GM19035 (cell line): ENCODE measurements around the gene CXCL16.
"Not testable (repeated sequence)": the region's sequence is repeated elsewhere in the genome, so short reads cannot be mapped to it uniquely, and the experiment has no call there.

Source experiments
- ATAC-seq: cut with Tn5 transposase; IDR thresholded peaks from one replicate; pipeline ENCODE4 v1.9.1; 2021; ENCODE audit not compliant: unreplicated experiment

The CXCL16 gene

GRCh38 chr17:4699401-4700056, 40.2 kb downstream of the CXCL16 start:
- ATAC-seq = not testable (repeated sequence)

GRCh38 chr17:4696437-4696805, 43.3 kb downstream of the CXCL16 start:
- ATAC-seq = no peak

DNA sequence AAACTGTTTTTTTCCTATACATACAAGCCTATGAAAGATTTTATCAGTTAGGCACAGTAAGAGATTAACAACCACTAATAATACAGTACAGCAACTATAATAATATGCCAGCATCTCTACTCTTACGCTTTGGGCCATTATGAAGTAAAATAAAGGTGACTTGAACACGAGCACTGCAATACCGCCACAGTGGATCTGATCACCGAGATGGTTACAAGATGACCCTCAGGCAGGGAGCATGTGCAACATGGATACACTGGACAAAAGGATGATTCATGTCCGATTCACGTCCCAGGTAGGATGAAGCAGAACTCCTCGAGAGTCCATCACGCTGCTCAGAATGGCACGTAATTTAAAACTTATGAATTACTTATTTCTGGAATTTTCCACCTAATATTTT, 46.3 kb downstream of the CXCL16 start:
- ATAC-seq = no peak

GRCh38 chr17:4691686-4692085, 48.0 kb downstream of the CXCL16 start:
- no peak for ATAC-seq

GRCh38 chr17:4690745-4691144, 49.0 kb downstream of the CXCL16 start:
- no peak for ATAC-seq

GRCh38 chr17:4689872-4690271, 49.9 kb downstream of the CXCL16 start:
- not testable (repeated sequence) for ATAC-seq

- not testable (repeated sequence) for ATAC-seq
Measured at GRCh38 chr17:4683739-4684138, 56.0 kb downstream of the CXCL16 start.
